Activated CD4-positive, alpha-beta T cell treated with anti-CD3 and anti-CD28 coated beads, Interleukin-2, amount 50 U/mL, for 1 hour (primary cell): ENCODE measurements around the gene PNPO.
A peak's percentile ranks its signal among the peaks of the same experiment; 100 is the strongest.

Experiments
- DNase-seq: peaks from one replicate; pipeline ENCODE4 v3.0.0-alpha.2; 2020

PNPO gene

GRCh38 chr17:47941246-47942095 is at the start of gene PNPO:
Gene PNPO, plus strand, starts transcription at chr17:47941571. Its CDS starts 105 bp downstream, at chr17:47941676.
- peak; percentile 89 for DNase-seq

DNA sequence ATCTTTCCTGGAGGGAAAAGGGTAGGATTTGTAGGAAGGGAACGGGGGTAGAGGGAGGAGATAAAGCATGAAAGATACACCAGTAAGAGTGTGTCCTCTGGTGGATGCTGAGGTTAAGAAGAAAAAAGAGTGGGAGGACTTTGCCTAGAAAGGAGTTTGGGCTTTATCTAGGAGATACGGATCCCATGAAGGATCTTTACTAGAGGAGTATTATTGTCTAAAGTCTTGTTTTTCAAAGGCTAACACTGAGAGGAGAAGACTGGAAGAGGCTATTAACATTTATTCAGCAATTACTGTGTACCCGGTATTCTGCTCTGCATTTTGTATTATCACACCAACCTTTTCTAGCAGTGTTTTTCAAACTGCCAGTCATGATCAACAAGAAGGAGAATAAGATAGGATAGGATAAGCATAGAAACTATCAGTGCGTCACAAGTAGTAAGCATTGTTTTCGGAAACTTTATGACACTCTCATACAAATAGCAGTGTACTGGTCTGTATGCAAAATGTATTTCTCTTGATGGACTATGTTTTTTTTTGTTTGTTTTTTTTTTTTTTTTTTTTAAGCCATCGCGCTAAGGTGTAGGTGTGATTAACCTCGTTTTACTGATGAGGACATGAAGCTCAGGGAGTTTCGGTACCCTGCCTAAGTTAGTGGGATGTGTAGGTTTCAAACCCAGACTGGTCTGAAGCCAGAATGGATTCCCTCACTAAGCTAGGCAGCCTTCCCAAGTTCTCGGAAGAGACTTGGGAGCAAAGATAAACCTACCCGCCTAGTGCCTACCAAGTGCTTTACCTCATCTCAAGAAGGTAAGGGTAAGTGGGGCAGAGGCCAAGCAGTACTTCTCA is 46.6 kb upstream of the PNPO start:
- no peak for DNase-seq

- DNase-seq: peak; percentile 9
Measured at GRCh38 chr17:47895347-47895855, 46.0 kb upstream of the PNPO start.

GRCh38 chr17:47895856-47896671 is 45.3 kb upstream of the PNPO start, which contains the start of gene SP2:
Gene SP2, plus strand, starts transcription at chr17:47896236. Its CDS starts 51 bp downstream, at chr17:47896287.
- peak; percentile 99 for DNase-seq

GRCh38 chr17:47896672-47897490 is 44.5 kb upstream of the PNPO start:
- DNase-seq: no peak

GRCh38 chr17:47897561-47897960 is 43.8 kb upstream of the PNPO start:
- DNase-seq: no peak

DNA sequence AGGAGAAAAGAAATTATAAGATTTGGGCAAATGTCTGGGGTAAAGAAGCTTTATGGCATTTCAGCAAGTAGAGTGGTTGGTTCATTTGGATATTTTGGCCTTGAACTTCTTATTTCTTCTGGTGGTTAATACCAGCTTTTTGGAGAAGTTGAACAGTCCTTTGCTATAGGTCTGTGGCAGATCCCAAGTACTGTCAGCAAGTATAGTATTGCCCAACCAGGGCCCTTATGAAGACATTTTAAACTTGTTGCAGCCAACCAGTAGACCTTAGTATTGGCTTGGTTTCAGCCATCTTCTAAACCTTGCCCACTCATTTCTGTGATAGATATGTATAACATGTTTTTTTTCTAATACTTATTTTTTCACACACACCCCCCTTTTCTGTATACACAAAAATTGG is 43.1 kb upstream of the PNPO start:
- DNase-seq: no peak

GRCh38 chr17:47899643-47900042 is 41.7 kb upstream of the PNPO start:
- DNase-seq: no peak

DNA sequence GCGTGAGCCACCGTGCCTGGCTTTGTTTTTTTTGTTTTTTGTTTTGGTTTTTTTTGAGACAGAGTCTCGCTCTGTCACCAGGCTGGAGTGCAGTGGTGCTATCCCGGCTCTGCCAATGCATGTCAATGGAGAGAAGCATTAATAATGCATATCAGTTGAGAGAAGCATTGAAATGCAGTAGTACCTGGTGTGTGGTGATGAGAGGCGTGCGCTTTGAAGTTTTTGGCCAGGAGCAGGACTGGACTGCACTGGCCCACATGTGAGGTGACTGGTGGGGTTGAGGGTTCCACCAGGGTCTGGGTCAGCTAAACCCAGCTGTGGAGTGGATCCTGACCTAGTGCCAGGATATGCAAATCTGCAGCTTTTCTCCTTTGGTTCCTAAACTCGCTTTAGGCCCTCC is 39.9 kb upstream of the PNPO start:
- DNase-seq: no peak

DNA sequence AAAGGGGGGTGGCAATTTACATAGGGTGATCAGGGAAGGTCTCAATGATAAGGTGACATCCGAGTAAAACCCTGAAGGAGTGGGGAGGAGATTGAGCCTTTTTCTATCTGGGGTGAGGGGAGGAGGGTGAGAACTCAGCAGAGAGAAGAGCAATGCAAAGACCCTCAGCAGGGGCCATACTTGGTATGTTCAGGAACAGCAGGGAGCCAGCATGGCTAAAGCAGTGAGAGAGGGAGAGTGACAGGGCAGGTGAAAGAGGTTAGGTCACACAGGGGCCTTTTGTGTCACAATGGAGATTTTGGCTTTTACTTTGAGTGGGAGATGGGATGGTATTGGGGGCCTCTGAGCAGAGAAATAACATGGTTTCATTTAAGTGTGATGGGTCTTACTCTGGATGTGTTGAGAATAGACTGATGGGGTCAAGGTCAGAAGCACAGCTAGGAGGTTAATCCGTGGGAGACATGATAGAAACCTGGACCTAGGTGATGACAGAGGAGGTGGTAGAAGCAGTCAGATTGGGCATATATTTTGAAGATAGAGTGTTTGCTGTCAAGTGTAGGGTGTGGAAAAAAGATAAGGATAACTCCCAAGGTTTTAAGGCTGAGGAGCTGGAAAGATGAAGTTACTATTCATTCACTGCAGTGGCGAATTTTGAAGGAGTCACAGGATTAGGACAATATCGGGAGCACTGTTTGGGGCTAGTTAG is 39.2 kb upstream of the PNPO start:
- DNase-seq: no peak

DNA sequence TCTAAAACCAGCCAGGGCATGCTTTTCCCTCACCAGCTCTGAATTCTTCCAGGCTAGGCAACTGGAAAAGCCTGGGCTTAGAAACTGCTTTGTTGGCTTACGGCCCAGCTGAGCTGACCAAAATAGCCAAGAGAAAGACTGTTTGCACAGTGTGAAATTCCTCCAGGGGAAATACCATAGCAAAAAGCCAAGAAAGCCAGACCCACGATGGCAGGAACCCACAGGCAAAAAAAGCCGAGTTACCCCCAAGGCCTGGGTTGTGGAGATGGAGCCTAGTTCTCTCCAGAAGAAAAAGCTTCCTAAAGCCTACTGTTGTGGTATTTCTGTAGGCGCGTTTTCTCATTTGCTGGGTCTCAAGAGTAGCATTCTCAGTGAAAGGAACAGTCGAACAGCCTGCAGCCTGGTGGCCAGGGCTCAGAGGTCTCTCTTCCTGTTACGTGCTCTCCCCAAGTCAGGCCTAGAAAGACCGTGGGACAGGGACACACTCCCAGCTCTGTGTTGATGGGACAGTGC is 36.1 kb upstream of the PNPO start:
- no peak for DNase-seq

DNA sequence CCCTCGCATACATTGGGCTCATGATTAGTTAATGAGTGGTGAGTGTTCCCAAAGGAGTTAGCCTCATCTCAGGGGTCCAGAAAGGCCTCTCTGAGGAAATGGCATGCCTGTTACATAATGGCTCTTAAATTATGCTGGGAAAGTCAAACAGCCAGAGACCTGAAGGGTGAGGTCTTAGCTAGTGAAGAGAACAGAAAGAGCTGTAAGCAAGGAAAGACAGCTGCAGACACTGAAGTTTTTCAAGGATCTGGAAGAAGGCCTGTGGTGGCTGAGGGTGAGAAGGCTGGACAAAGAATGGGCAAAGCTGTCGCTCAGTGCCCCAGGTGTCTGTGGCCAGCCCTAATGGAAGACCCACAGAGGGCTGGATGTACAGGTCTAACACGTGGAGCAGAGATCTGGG is 34.9 kb upstream of the PNPO start:
- no peak for DNase-seq

DNA sequence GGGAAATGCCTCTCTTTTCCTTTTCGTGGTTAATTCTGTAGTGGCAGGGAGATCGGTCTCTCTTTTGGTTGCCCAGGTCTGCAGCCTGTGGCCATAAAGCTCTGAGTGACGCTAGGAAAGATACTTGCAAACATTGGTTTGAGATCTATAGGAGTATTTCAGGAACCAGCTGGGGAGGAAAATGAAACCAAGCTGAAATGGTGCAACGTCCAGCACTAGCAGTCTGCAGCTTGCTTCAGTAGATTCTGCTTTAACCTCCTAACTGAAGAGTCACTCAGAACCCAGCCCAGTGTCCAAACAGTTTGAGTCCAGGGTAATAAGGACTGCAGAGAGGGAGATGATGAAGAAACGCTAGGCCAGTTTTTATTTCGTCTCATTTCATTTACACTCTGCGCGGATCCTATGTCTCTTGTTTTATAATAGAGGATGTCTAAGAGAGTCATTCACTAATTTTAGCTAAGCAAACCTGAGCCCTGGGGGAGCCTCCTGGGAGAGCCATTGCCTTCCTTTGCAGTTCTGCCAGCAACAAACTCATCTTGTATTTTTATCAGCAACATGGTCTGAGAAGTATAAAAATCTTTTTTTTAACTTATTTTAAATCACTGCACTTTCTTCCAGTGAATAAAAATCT is 33.3 kb upstream of the PNPO start:
- DNase-seq: no peak

GRCh38 chr17:47913050-47913449 is 28.3 kb upstream of the PNPO start:
- DNase-seq: no peak

DNA sequence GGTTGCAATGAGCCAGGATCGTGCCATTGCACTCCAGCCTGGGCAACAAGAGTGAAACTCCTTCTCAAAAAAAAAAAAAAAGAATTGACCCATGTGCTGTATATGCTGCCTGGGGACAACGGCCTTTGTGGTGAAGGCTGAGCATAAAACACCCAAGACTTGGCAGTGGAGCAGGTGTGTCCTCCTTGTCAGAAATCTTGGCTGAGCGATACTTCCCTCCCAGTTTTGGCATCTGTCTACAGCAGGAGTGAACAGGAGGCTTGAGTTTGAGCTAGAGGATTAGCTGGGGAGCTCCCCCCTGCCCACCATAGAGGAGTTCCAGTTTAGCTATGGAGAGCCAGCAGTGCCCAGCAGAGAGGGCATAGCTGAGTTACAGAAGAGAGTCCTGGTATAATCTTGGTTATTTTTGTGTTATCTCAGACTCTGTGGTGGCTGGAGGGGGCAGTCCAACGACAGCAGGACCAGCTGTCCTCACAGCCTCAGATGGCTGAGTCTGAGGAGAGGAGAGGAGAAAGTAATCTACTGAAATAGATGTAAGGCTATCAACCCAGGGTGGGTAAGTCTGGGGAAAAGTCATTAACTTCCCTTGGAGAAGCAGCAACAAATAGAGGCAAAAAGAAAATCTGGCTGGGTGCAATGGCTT is 26.9 kb upstream of the PNPO start:
- DNase-seq: no peak

- DNase-seq: no peak
Measured at GRCh38 chr17:47915776-47916398, 25.5 kb upstream of the PNPO start.

- no peak for DNase-seq
Measured at GRCh38 chr17:47916489-47917208, 24.7 kb upstream of the PNPO start.

GRCh38 chr17:47917581-47917980 is 23.8 kb upstream of the PNPO start:
- no peak for DNase-seq

GRCh38 chr17:47918006-47918405 is 23.4 kb upstream of the PNPO start:
- DNase-seq: no peak
